ENCODE results near the gene XYLB.

The XYLB gene

DNA sequence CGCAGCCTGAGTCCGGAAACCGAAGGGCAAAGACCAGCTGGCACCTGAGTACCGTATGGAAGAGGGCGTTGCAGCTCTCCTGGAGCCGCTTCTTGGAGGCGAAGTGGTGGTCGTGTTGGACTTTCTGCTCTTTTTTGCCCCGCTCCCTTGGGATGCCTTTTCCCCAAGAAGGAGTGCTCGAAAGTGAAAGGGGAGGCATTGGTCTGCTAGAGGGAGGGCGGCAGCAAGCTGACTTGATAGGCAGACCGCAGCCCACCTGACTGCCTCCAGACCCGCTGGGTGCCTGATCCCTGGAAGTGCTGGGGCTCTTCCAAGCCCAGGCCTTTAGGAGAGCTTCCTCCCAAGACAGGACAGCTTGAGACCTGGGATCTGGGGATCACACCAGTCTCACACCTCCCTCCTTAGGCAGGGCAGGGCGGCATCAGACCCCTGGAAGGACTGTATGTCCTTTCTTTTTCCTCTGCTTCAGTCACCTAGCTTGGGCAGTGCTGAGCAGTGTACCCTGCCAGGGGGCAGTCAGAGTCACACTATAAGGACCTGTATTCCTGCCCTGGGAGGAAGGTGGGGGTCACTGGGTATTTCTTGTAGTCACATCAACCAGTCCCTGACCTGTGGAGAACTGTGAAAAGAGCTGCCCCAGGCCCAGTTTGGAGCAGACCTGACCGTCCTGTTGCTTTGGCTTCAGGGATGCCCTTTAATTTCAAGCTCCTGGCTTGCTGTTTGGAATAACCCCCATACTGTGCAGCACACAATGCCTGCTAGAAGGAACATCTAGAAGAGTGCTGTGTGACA, 109.2 kb downstream of the XYLB start:
- DNase-seq (ENCODE audit: low spot score), result no peak

DNA sequence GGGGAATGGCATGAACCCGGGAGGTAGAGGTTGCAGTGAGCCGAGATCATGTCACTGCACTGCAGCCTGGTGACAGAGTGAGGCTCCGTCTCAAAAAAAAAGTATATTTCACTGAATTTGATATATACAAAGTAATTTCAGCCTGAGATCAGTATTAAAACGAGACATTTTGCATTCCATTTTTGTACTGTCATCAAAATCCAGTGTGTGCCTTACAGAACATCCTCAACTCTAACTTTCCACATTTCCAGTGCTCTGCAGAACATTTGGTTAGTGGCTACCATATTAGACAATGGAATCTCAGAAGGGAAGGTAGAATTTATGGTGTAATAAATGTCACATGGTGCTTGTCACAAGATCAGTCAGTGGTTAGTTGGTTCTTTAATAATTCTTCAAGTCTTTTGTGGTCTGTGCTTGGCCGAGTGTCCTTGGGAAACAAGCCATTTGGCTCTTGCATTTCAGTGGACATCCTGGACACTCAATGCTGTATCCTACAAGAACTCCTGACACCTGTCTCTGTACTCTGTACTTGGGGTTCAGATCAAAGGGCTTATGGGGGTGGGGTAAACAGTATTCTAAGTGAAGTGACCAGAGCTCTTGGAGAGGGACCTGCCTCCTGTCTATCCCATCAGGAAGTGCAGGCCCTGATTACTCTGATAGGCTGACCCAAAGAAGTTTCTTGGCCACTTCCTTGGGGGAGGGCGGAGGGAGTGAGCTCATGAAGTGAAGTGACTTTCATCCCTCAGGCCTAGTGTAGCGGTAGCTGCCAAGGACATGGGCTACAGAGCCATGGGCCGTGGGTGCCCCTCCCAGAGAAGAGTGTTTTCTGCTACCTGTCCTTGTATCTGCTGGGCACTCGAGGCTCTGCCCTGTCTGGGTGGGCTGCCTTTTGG, 110.8 kb downstream of the XYLB start:
- no peak for DNase-seq (ENCODE audit: low spot score)

DNA sequence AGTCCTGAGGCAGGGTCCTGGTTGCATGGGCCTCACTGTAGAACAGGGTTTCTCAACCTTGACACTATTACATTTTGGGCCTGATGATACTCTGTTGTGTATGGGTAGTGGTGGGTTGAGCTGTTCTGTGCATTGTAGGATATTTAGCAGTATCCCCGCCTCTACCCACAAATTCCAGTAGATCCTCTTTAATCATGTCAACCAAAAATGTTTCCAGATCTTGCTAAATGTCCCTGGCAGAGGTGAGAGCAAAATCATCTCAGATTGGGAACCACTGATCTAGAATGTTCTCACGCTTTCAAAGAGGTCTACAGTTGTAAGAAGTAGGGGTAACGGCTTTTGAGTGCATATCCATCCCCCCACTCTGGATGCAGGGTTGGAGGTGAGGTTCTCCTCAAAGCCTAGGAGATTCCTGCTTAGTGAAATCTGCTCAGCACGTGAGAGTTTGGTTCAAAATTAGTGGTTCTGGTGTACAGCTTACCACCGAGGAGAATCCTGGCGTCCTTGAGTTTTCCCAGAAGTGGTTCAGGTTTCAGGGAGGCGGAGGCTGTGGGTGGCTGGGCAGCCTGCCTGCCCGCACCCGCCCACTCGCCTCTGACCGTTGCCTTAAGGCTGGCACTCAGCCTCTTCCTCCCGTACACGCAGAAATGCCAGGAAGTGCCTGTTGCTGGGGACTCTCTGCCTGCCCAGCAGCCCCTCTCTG, 112.4 kb downstream of the XYLB start:
- DNase-seq (ENCODE audit: low spot score), result peak; percentile 85

DNA sequence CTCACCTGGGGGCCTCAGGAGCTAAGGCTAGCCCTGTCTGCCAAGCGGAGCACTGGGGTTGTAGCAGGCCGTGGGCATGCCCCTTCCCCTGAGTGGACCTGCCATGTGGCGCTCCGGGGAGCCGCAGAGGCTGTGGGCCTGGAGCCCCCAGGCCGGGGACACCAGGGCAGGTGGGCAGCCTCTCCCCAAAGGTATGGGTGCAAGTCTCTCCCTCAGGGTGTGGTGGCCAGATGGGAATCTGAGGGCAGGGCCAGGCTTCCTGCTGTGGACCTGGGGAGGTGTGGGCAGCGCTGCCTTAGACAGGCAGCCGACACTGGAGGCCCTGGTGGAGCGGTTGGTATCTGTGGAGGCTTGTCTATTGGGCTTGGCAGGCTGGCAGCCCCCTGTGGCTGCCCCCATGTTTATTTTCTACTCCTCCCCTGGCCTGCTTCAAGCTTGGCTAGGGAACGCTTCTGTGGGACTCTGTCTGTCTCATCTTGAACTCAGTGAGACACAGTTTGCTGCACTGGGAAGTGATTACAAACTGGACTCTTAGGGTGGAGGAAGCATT, 113.0 kb downstream of the XYLB start:
- DNase-seq (ENCODE audit: low spot score), result no peak

DNA sequence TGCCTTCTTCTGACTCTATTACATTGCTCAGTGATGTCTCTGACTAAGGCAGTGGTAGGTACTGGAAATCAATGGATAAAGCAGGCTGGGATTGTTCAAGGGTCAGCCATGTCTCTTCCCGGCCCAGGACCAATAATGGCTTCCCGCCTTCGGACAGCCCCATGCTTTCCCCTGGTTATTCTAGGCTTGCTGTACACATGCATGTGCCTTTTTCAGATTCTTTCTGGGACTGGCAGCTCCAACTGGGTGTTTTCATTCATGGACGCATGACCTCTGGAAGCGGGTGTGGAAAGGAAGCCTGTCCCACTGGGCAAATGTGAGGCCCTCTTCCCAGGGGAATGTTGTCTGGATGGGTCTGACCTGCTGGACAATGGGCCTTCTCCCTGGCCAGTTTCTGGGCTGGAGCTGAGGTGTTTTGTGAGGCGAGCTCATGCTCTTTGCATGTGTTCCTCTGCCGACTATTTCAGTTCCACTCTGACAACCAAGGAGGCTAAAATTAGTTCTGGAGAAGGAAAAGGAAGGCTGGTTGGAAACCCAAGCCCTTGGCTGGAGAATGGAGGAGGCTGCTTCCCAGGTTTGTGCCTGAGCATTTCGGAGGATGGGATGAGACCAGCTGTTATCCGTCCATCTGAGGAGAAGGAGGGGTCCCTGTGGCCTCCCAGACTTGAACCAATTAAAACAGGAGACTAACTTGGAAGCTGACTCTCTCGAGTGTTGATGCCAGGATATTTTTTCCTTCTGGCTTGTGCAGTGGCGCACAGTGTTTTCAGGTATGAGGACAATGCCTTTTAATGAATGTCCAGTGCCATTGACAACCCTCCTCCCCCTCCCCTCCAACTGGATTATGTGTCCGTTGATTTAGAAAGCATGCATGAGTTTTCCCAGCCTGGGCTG, 114.0 kb downstream of the XYLB start:
- no peak for DNase-seq (ENCODE audit: low spot score)

Measured in COLO829 (cell line).